GM12878 (cell line): ENCODE measurements around the gene RPL3. TPM values are rescaled to one million over a fixed set of nuclear protein-coding genes. Genes with fewer than 3 reads are reported as not detected.
A peak's percentile ranks its signal among the peaks of the same experiment; 100 is the strongest.

ENCODE experiments used
- ATAC-seq: fragments of 200-7000 bp; cut with Tn5 transposase; 3 replicates; pipeline ENCODE4 v1.9.1; 2020; ENCODE audit warnings: mild to moderate bottlenecking, moderate library complexity
- Bru-seq: library from RNA; stranded (reverse); fragments of 400-500 nt; gene quantifications from one replicate; lab custom pipeline; 2021; lab: Mats Ljungman, UMichigan
- BruChase-seq, 2 experiments: library from RNA; stranded (reverse); fragments of 400-500 nt; gene quantifications; one replicate each; lab custom pipeline; 2021; lab: Mats Ljungman, UMichigan
- BruUV-seq: library from RNA; stranded (reverse); fragments of 400-500 nt; replicated peaks from 2 replicates; lab custom pipeline; 2021; lab: Mats Ljungman, UMichigan
- CTCF ChIA-PET: fragments of 300-600 bp; sonication (Branson Sonifier 250); formaldehyde crosslinking; extraction: SDS; loops from one replicate; lab custom pipeline; 2021; ENCODE audit warnings: inconsistent platforms; lab: Yijun Ruan, JAX
- POLR2A ChIA-PET: fragments of 350-600 bp; formaldehyde crosslinking; extraction: SDS; loops from one replicate; lab custom pipeline; 2021; ENCODE audit warnings: inconsistent platforms; lab: Charles Lee
- RAD21 ChIA-PET: fragments of 300-600 bp; sonication (Branson Sonifier 250); formaldehyde crosslinking; loops from one replicate; lab custom pipeline; 2023; ENCODE audit warnings: antibody characterized with exemption; ENCODE audit not compliant: unreplicated experiment; lab: Charles Lee
- SMC1A ChIA-PET: fragments of 300-600 bp; sonication (Branson Sonifier 250); formaldehyde crosslinking; loops from one replicate; lab custom pipeline; 2023; ENCODE audit not compliant: unreplicated experiment, uncharacterized antibody; lab: Charles Lee
- DNase-seq: peaks from one replicate; pipeline ENCODE4 v3.0.0-alpha.2; 2011; ENCODE audit warnings: low read depth, low spot score
- FAIRE-seq: peaks from 3 replicates; lab custom pipeline; 2011; peaks lifted over from hg19 to GRCh38; lab: Jason Lieb, UNC
- H2AFZ ChIP-seq: 2 replicates; pipeline ENCODE4 v1.6.0; 2011; ENCODE audit warnings: low read depth, low read length, control low read depth; ENCODE audit not compliant: control insufficient read depth
- H3K27ac ChIP-seq: 2 replicates; pipeline ENCODE4 v1.5.1; 2011; ENCODE audit warnings: control low read depth; ENCODE audit not compliant: control insufficient read depth, insufficient read depth
- H3K27me3 ChIP-seq, 2 experiments: replicated peaks in 1 of 2; 2 replicates each; pipeline versions ENCODE4 v1.6.0 to v1.6.1; 2011; ENCODE audit warnings: low read length in 1 of 2; ENCODE audit not compliant: control insufficient read depth in 2 of 2, insufficient read depth in 2 of 2
- H3K36me3 ChIP-seq, 2 experiments: 2 replicates each; pipeline ENCODE4 v1.5.1; 2011; ENCODE audit warnings: low read length in 1 of 2; ENCODE audit not compliant: control insufficient read depth in 2 of 2, insufficient read depth in 2 of 2
- H3K4me1 ChIP-seq: 2 replicates; pipeline ENCODE4 v1.6.1; 2011; ENCODE audit warnings: mild to moderate bottlenecking, low read length, moderate library complexity, mixed read lengths; ENCODE audit not compliant: control insufficient read depth, insufficient read depth
- H3K4me2 ChIP-seq: 2 replicates; pipeline ENCODE4 v1.6.0; 2011; ENCODE audit warnings: control low read depth; ENCODE audit not compliant: control insufficient read depth, insufficient read depth
- H3K4me3 ChIP-seq: fragments of 200-600 bp; sonication (generic); 2 replicates; pipeline ENCODE4 v1.5.1; 2016
- H3K79me2 ChIP-seq: 2 replicates; pipeline ENCODE4 v1.6.0; 2011; ENCODE audit warnings: low read length; ENCODE audit not compliant: control insufficient read depth, insufficient read depth
- H3K9ac ChIP-seq: 2 replicates; pipeline ENCODE4 v1.8.0; 2011; ENCODE audit warnings: low read length, control low read depth, mixed read lengths; ENCODE audit not compliant: control insufficient read depth, insufficient read depth
- H3K9me3 ChIP-seq: replicated peaks from 3 replicates; pipeline ENCODE4 v1.5.1; 2011; ENCODE audit warnings: mild to moderate bottlenecking, low read length; ENCODE audit not compliant: control insufficient read depth, insufficient read depth
- H4K20me1 ChIP-seq: 2 replicates; pipeline ENCODE4 v1.6.0; 2011; ENCODE audit not compliant: control insufficient read depth, insufficient read depth
- CBX5 ChIP-seq: sonication (generic); IDR thresholded peaks from 2 replicates; pipeline ENCODE4 v1.6.1; 2016; ENCODE audit warnings: low read depth, moderate library complexity, mild to moderate bottlenecking, inconsistent platforms
- CHD1 ChIP-seq: IDR thresholded peaks from 2 replicates; pipeline ENCODE4 v1.6.1; 2012; ENCODE audit warnings: low read depth, low read length, improper control_type of control experiment
- ESRRA ChIP-seq: IDR thresholded peaks from 2 replicates; pipeline ENCODE4 v1.6.1; 2012; ENCODE audit warnings: mild to moderate bottlenecking, low read length, improper control_type of control experiment
- HCFC1 ChIP-seq: fragments of 150-350 bp; IDR thresholded peaks from 2 replicates; pipeline ENCODE4 v1.6.1; 2014; ENCODE audit warnings: low read length
- IRF4 ChIP-seq: IDR thresholded peaks from 2 replicates; pipeline ENCODE4 v1.6.1; 2011; ENCODE audit warnings: low read depth, low read length
- KDM1A ChIP-seq: fragments of 200-600 bp; sonication (generic); IDR thresholded peaks from 2 replicates; pipeline ENCODE4 v1.6.1; 2016; ENCODE audit warnings: borderline replicate concordance
- KLF5 ChIP-seq: fragments of 450-650 bp; IDR thresholded peaks from 2 replicates; pipeline ENCODE4 v1.6.1; 2014; ENCODE audit warnings: mild to moderate bottlenecking; ENCODE audit not compliant: partially characterized antibody
- MEF2B ChIP-seq: fragments of 450-650 bp; IDR thresholded peaks from 2 replicates; pipeline ENCODE4 v1.6.1; 2018; ENCODE audit warnings: mild to moderate bottlenecking, moderate library complexity; ENCODE audit not compliant: partially characterized antibody, poor library complexity, severe bottlenecking
- NRF1 ChIP-seq: conservative IDR thresholded peaks from 2 replicates; pipeline ENCODE4 v1.6.1; 2011; ENCODE audit warnings: mild to moderate bottlenecking, low read depth, low read length, improper control_type of control experiment
- RBBP5 ChIP-seq: fragments of 200-600 bp; sonication (generic); conservative IDR thresholded peaks from 2 replicates; pipeline ENCODE4 v1.6.1; 2016
- SMC3 ChIP-seq: IDR thresholded peaks from 2 replicates; pipeline ENCODE4 v1.6.1; 2011; ENCODE audit warnings: low read length, improper control_type of control experiment, borderline replicate concordance
- SREBF2 ChIP-seq: IDR thresholded peaks from 2 replicates; pipeline ENCODE4 v1.6.1; 2012; ENCODE audit warnings: mild to moderate bottlenecking, low read length
- SUZ12 ChIP-seq: fragments of 200-600 bp; sonication (generic); IDR thresholded peaks from one replicate; pipeline ENCODE4 v1.6.1; 2018; ENCODE audit warnings: antibody characterized with exemption, mild to moderate bottlenecking; ENCODE audit not compliant: unreplicated experiment
- ZNF207 ChIP-seq: fragments of 450-650 bp; IDR thresholded peaks from 2 replicates; pipeline ENCODE4 v1.6.1; 2014; ENCODE audit warnings: antibody characterized with exemption, mild to moderate bottlenecking, borderline replicate concordance
- WGBS: methylation state at CpG from one replicate; pipeline ENCODE4 v1.1.6; 2016; ENCODE audit warnings: low lambda C conversion rate; ENCODE audit not compliant: insufficient replicate concordance, insufficient coverage; ENCODE audit errors: missing lambda C conversion rate; 5-methylcytosine and 5-hydroxymethylcytosine counted together
- in situ Hi-C: fragments of 300-500 bp; cut with MboI; formaldehyde crosslinking; loops from 9 replicates; pipeline ENCODE4 v1.14.3; 2018; ENCODE audit warnings: mixed read lengths
- intact Hi-C: fragments of 100-400 bp; cut with micrococcal nuclease; formaldehyde crosslinking; loops from one replicate; pipeline ENCODE4 v1.14.2; 2022; ENCODE audit not compliant: unreplicated experiment
- long read RNA-seq, 2 experiments: library from polyadenylated mRNA; unstranded; transcript quantifications; one replicate each; pipeline ENCODE4 v2.0.0, GENCODE V29; 2019 to 2020
- polyA minus RNA-seq, 3 experiments: library from RNA; depleted of rRNA, polyadenylated mRNA; stranded (reverse); fragments of >200 nt; gene quantifications; 2 replicates each; pipeline ENCODE4 v1.2.3, GENCODE V29; 2011
- polyA plus RNA-seq, 11 experiments: library from polyadenylated mRNA; depleted of rRNA in 4 of 11; unstranded in 6 of 11; stranded (reverse) in 5 of 11; fragments of >200 nt; fragmentation: Nextera tagmentation in 4 of 11; fragmentation: Illumina TruSeq in 1 of 11; extraction: Ambion mirVana in 4 of 11; extraction: Trizol in 1 of 11; gene quantifications; 1 replicate in 1 of 11; 2 replicates in 10 of 11; pipeline versions ENCODE4 v1.2.1 to v1.2.3, GENCODE V29; 2011 to 2016; ENCODE audit warnings: inconsistent platforms in 2 of 11, missing spikeins in 2 of 11, low read depth in 1 of 11
- total RNA-seq, 4 experiments: library from RNA; depleted of rRNA in 3 of 4; stranded (reverse); fragments of >200 nt in 3 of 4; fragmentation: Illumina TruSeq in 1 of 4; extraction: Trizol in 1 of 4; gene quantifications; 2 replicates each; pipeline versions ENCODE4 v1.2.1 to v1.2.3, GENCODE V29; 2013 to 2021
- TF ChIP-seq, protein P1 (sequence below): fragments of 450-650 bp; IDR thresholded peaks from 2 replicates; pipeline ENCODE4 v1.6.1; 2014; ENCODE audit warnings: mild to moderate bottlenecking
- TF ChIP-seq, protein P2 (sequence below): fragments of 150-350 bp; IDR thresholded peaks from 2 replicates; pipeline ENCODE4 v1.6.1; 2014; ENCODE audit warnings: mild to moderate bottlenecking, low read depth, low read length

Gene RPL3
- total RNA-seq (2013; cell fraction: nucleolus; rRNA removed) = 617 and 660 TPM in 2 replicates
- 3,609 and 4,063 TPM in 2 replicates for total RNA-seq (2014; rRNA removed)
- 4,008 and 4,055 TPM in 2 replicates for total RNA-seq (2014; rRNA removed; fragmentation: Illumina TruSeq; extraction: Trizol)
- total RNA-seq (2021) = 3,311 and 3,339 TPM in 2 replicates
- 2,680 TPM for polyA plus RNA-seq (2011; ENCODE audit: low read depth)
- 2,932 and 3,630 TPM in 2 replicates for polyA plus RNA-seq (2011; rRNA removed)
- 4,949 and 6,264 TPM in 2 replicates for polyA plus RNA-seq (2011; cell fraction: cytosol; rRNA removed)
- polyA plus RNA-seq (2011; cell fraction: nucleus; rRNA removed) = 2,731 and 2,827 TPM in 2 replicates
- polyA plus RNA-seq (2012) = 5,254 and 5,686 TPM in 2 replicates
- polyA plus RNA-seq (2014; fragmentation: Illumina TruSeq; extraction: Trizol) = 2,337 and 3,976 TPM in 2 replicates
- 1,000 to 10,000 TPM; 4,597 to 6,791 TPM for polyA plus RNA-seq (2014; fragmentation: Nextera tagmentation; extraction: Ambion mirVana)
- 4,251 and 4,350 TPM in 2 replicates for polyA plus RNA-seq (2014; rRNA removed)
- polyA plus RNA-seq (2016; fragmentation: Nextera tagmentation; extraction: Ambion mirVana) = 1,000 to 10,000 TPM; 1,534 to 1,710 TPM
- 2,132 and 3,515 TPM in 2 replicates for polyA minus RNA-seq (2011; rRNA and poly(A)+ RNA removed)
- 930 and 947 TPM in 2 replicates for polyA minus RNA-seq (2011; cell fraction: cytosol; rRNA and poly(A)+ RNA removed)
- 567 and 823 TPM in 2 replicates for polyA minus RNA-seq (2011; cell fraction: nucleus; rRNA and poly(A)+ RNA removed)
- percentile 99 among the genes with signal in this experiment for Bru-seq, nascent RNA
- percentile 99 among the genes with signal in this experiment for BruChase-seq, experiment 1, labeled RNA remaining after a 6-hour chase
- BruChase-seq, experiment 2, labeled RNA remaining after a 2-hour chase = percentile 99 among the genes with signal in this experiment
- long read RNA-seq, experiment 1, transcript RPL3-201 (10 exons, 1,442 nt) = major isoform, 5,668 of 6,742 reads
- long read RNA-seq, experiment 1, transcript RPL3-202 (9 exons, 1,289 nt) = minor isoform, 875 of 6,742 reads
- long read RNA-seq, experiment 1, partial matches to known transcripts = 76 of 6,742 reads
- long read RNA-seq, experiment 1, other reads (novel, unspliced or antisense) = 122 of 6,742 reads
- long read RNA-seq, experiment 2, transcript RPL3-201 (10 exons, 1,442 nt) = major isoform, 9,657 of 10,758 reads
- long read RNA-seq, experiment 2, transcript RPL3-202 (9 exons, 1,289 nt) = minor isoform, 563 of 10,758 reads
- long read RNA-seq, experiment 2, partial matches to known transcripts = 343 of 10,758 reads
- long read RNA-seq, experiment 2, other reads (novel, unspliced or antisense) = 189 of 10,758 reads

DNA sequence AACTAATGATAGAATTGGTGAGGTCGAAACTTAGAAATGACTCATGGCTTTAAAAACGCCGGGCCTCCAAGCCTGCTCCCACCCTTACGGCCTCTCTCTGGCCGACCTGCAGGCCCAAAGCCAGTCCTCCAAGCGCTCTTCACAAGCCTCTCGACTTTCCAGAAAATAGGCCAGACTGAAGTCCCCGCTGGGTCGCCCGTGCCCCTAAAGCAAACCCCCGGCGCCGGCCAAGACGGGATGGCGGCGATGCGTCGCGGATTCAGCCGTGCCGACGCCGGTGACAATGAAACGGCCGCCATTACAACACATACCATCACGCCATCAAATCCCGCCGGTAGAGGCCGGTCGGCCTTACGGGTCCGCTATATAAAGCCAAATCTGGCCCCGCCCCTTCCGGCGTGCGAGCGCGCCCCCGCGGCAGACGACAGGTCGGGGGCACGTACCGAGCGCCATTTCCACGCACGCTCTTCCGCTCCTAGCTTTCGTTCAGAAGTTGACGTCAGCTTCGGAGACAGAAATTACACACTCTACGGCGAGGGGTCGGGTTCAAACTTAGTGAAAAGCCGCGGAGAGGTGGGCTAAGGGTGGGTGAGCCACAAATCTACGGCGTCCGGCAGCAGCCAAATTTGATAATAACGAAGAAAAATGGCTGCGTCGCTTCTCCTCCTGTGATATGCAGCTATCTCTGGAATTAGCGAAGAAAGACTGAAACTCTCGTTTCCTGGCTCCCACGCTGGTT, at the start of gene RPL3:
Gene RPL3 (minus strand): TSS at position 340 of the 739 bp plus-strand sequence. CDS start 26 bp downstream, at position 314.
- H3K9me3 ChIP-seq = no peaks in the 10 kb centered on the region
- intact Hi-C loops (loop anchor here (2.0 to 10.0 kb wide), 5 partner anchors 123 to 555 kb away; partner anchors contain the start of genes CBX6 and CBX7), in situ Hi-C loops (no loop called here)
- ChIA-PET SMC1A (interaction anchor here (0.7 to 5.7 kb wide), 18 partner anchors 8 to 211 kb away, joined by 3 to 70 read pairs (median 4); partner anchors contain the start of genes ATF4 and CBX7), RAD21 (interaction anchor here (0.6 to 7.0 kb wide), 17 partner anchors 12 to 588 kb away, joined by 3 to 76 read pairs (median 5); partner anchors contain the start of genes ATF4, CBX6, CBX7 and SYNGR1), POLR2A (interaction anchor here (0.5 to 4.0 kb wide), 29 partner anchors 8 to 1642 kb away, joined by 3 to 32 read pairs (median 4); partner anchors contain the start of genes ATF4, CBX7, GTPBP1 and SYNGR1), CTCF (interaction anchor here (0.7 to 6.9 kb wide), 26 partner anchors 8 to 706 kb away, joined by 3 to 99 read pairs (median 5); partner anchors contain the start of gene ATF4)
- H3K4me3 ChIP-seq = peak within 1 kb of the TSS; percentile 85
- H4K20me1 ChIP-seq = peaks cover 22% of the 10 kb centered on the region
- BruUV-seq = no TSS peak
- H3K9ac ChIP-seq = peak within 1 kb of the TSS; percentile 96
- 1% methylated on average over 63 of the region's 65 CpGs for WGBS
- peaks cover 20% of the 10 kb centered on the region for H3K4me1 ChIP-seq
- peak within 1 kb of the TSS; percentile 91 for H3K4me2 ChIP-seq
- peak within 1 kb of the TSS; percentile 89 for H3K27ac ChIP-seq
- ATAC-seq (peak; percentile 83), DNase-seq (peak; percentile 97), FAIRE-seq (peak; percentile 98)
- no peaks in the 10 kb centered on the region for H3K27me3 ChIP-seq
- H3K79me2 ChIP-seq = peaks cover 50% of the 10 kb centered on the region
- H3K36me3 ChIP-seq = peaks cover 26 to 27% of the 10 kb centered on the region in 2 experiments
- H2AFZ ChIP-seq = peak within 1 kb of the TSS; percentile 84
- TF ChIP-seq RBBP5 = peak; percentile 96
- TF ChIP-seq SUZ12 = no peak
- TF ChIP-seq HCFC1 = peak; percentile 69
- peak; percentile 59 for TF ChIP-seq MEF2B
- TF ChIP-seq, protein P1, sequence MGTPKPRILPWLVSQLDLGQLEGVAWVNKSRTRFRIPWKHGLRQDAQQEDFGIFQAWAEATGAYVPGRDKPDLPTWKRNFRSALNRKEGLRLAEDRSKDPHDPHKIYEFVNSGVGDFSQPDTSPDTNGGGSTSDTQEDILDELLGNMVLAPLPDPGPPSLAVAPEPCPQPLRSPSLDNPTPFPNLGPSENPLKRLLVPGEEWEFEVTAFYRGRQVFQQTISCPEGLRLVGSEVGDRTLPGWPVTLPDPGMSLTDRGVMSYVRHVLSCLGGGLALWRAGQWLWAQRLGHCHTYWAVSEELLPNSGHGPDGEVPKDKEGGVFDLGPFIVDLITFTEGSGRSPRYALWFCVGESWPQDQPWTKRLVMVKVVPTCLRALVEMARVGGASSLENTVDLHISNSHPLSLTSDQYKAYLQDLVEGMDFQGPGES = no peak; the same call in 1 of the 2 replicates
- TF ChIP-seq SMC3 = no peak
- peak; percentile 93; the same call in 1 of the 2 replicates for TF ChIP-seq ZNF207
- TF ChIP-seq KDM1A = no peak
- no peak for TF ChIP-seq NRF1
- peak; percentile 5; the same call in 1 of the 2 replicates for TF ChIP-seq IRF4
- TF ChIP-seq CHD1 = peak; percentile 69; the same call in 1 of the 2 replicates
- peak; percentile 93 for TF ChIP-seq KLF5
- peak; percentile 82 for TF ChIP-seq ESRRA
- TF ChIP-seq CBX5 = peak; percentile 91
- TF ChIP-seq, protein P2, sequence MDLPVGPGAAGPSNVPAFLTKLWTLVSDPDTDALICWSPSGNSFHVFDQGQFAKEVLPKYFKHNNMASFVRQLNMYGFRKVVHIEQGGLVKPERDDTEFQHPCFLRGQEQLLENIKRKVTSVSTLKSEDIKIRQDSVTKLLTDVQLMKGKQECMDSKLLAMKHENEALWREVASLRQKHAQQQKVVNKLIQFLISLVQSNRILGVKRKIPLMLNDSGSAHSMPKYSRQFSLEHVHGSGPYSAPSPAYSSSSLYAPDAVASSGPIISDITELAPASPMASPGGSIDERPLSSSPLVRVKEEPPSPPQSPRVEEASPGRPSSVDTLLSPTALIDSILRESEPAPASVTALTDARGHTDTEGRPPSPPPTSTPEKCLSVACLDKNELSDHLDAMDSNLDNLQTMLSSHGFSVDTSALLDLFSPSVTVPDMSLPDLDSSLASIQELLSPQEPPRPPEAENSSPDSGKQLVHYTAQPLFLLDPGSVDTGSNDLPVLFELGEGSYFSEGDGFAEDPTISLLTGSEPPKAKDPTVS = 0 out of 2 replicates have a peak, but pooled peaks have one; percentile 12
- TF ChIP-seq SREBF2 = no peak
